Psoas muscle (tissue), 8 donors: ENCODE measurements around the gene SDK2. TPM values are rescaled to one million over a fixed set of nuclear protein-coding genes. Genes with fewer than 3 reads are reported as not detected.

Source experiments
- ATAC-seq, 4 donors: fragments of 200-7000 bp; cut with Tn5 transposase; one replicate each; pipeline ENCODE4 v1.9.1; 2020; ENCODE audit warnings: moderate library complexity in 3 of 4, mild to moderate bottlenecking in 2 of 4
- DNase-seq, 2 donors: peaks; one replicate each; pipeline ENCODE4 v3.0.0-alpha.2; 2020
- H3K27ac ChIP-seq: fragments of 200-600 bp; one replicate; pipeline ENCODE4 v1.8.0; 2022
- H3K27me3 ChIP-seq, 3 donors: fragments of 200-600 bp in 1 of 3; one replicate each; pipeline versions ENCODE4 v1.6.1 to v1.8.0; 2013 to 2022; ENCODE audit warnings: low read length in 2 of 3, mild to moderate bottlenecking in 2 of 3, moderate library complexity in 1 of 3; ENCODE audit not compliant: insufficient read depth in 3 of 3
- H3K36me3 ChIP-seq, 2 donors: fragments of 200-600 bp in 1 of 2; one replicate each; pipeline versions ENCODE4 v1.6.1 to v1.8.0; 2013 to 2022; ENCODE audit warnings: low read depth in 1 of 2, mild to moderate bottlenecking in 1 of 2, moderate library complexity in 1 of 2; ENCODE audit not compliant: insufficient read depth in 1 of 2
- H3K4me1 ChIP-seq: fragments of 200-600 bp; one replicate; pipeline ENCODE4 v1.8.0; 2022
- H3K4me3 ChIP-seq: fragments of 200-600 bp; one replicate; pipeline ENCODE4 v1.8.0; 2022; ENCODE audit warnings: mild to moderate bottlenecking
- H3K9me3 ChIP-seq: fragments of 200-600 bp; one replicate; pipeline ENCODE4 v1.8.0; 2022
- WGBS, 3 donors: extraction: QIAGEN DNeasy Blood & Tissue Kit; methylation state at CpG; one replicate each; pipeline versions ENCODE4 v1.1.6 to v1.1.7; 2013; 5-methylcytosine and 5-hydroxymethylcytosine counted together
- intact Hi-C, 2 donors: fragments of 100-400 bp; cut with DNase I; formaldehyde crosslinking; loops; one replicate each; pipeline versions ENCODE4 v1.11.0 to v1.14.2; 2022
- polyA plus RNA-seq, 3 donors: library from polyadenylated mRNA; stranded (reverse); fragments of 200-250 nt; gene quantifications; one replicate each; pipeline ENCODE4 v1.2.3, GENCODE V29; 2013
- total RNA-seq, 4 donors: library from RNA; stranded (reverse); fragmentation: NEBNext Ultra II Directional in 2 of 4; extraction: Animal tissue kit (Norgen Biotek cat#: 25700) in 2 of 4; gene quantifications; one replicate each; pipeline versions ENCODE4 v1.2.1 to v1.2.4, GENCODE V29; 2021 to 2023
- TF ChIP-seq, protein P1 (sequence below): fragments of 200-600 bp; IDR thresholded peaks from one replicate; pipeline ENCODE4 v1.8.0; 2022; ENCODE audit warnings: antibody characterized with exemption
- donor health status: healthy with polysubstance abuse.
- donor health status: DM: no; HTN: no; CAD: no; lungs with moderate emphysema.
- donor health status: Bipolar disorder and iron deficiency.
- donor health status: healthy.
- donor health status: DM: yes; HTN: yes; CAD: no.
- donor health status: DM: no; HTN: no; CAD: no.
- donor health status: DM: no; HTN: no; CAD: no.
- donor health status: DM: yes; HTN: yes; CAD: no.

Gene SDK2
- total and polyA plus RNA-seq, 7 donors: 0.04 to 2.8 (median 0.24) TPM

DNA sequence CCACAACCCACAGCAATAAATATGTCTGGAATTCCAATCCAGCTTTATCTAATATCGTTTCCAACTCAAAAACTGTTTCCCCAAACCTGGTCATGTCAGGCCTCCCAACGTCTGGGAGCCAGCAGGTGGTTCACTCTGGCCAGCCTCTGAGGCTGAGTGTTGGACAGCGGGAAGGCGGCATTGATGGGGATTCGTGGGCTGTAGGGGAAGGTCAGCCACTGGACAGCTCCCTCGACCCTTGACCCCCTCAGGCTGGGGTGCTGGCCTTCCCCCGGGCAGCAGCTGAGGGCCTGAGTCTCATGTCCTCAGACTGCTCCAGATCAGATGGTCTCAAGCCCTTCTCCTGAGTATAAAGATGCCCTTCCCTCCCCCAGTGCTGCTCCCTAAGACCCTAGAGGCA, 50.2 kb downstream of the SDK2 start:
- H3K27ac ChIP-seq: no peak overlapping the region
- H3K36me3 ChIP-seq: no peaks in the 10 kb centered on the region
- ATAC-seq (no peak), DNase-seq (no peak)
- 78 to 84% (median 81%) methylated on average over 7 of the region's 7 CpGs for WGBS, 3 donors
- TF ChIP-seq, protein P1, sequence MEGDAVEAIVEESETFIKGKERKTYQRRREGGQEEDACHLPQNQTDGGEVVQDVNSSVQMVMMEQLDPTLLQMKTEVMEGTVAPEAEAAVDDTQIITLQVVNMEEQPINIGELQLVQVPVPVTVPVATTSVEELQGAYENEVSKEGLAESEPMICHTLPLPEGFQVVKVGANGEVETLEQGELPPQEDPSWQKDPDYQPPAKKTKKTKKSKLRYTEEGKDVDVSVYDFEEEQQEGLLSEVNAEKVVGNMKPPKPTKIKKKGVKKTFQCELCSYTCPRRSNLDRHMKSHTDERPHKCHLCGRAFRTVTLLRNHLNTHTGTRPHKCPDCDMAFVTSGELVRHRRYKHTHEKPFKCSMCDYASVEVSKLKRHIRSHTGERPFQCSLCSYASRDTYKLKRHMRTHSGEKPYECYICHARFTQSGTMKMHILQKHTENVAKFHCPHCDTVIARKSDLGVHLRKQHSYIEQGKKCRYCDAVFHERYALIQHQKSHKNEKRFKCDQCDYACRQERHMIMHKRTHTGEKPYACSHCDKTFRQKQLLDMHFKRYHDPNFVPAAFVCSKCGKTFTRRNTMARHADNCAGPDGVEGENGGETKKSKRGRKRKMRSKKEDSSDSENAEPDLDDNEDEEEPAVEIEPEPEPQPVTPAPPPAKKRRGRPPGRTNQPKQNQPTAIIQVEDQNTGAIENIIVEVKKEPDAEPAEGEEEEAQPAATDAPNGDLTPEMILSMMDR: no peak
- peaks cover 0 to 2% (median 0%) of the 10 kb centered on the region in 3 donors for H3K27me3 ChIP-seq
- no peaks in the 10 kb centered on the region for H3K9me3 ChIP-seq
- H3K4me1 ChIP-seq: no peaks in the 10 kb centered on the region
- no peak overlapping the region for H3K4me3 ChIP-seq
- intact Hi-C loops: loop anchor here in 1 of 2 donors (2.0 kb wide), 1 partner anchor 117 kb away; no protein-coding TSS in a partner anchor

- no peaks in the 10 kb centered on the region for H3K9me3 ChIP-seq
- DNase-seq (no peak), ATAC-seq (no peak)
- H3K36me3 ChIP-seq: no peaks in the 10 kb centered on the region
- TF ChIP-seq, protein P1: no peak
- no peak overlapping the region for H3K27ac ChIP-seq
- intact Hi-C loops: no loop called here
- no peaks in the 10 kb centered on the region for H3K4me1 ChIP-seq
- no peak overlapping the region for H3K4me3 ChIP-seq
- peaks cover 0 to 2% (median 0%) of the 10 kb centered on the region in 3 donors for H3K27me3 ChIP-seq
- 84 to 90% (median 86%) methylated on average over 7 of the region's 7 CpGs for WGBS, 3 donors
Measured at GRCh38 chr17:73593249-73593965, 50.8 kb downstream of the SDK2 start.

DNA sequence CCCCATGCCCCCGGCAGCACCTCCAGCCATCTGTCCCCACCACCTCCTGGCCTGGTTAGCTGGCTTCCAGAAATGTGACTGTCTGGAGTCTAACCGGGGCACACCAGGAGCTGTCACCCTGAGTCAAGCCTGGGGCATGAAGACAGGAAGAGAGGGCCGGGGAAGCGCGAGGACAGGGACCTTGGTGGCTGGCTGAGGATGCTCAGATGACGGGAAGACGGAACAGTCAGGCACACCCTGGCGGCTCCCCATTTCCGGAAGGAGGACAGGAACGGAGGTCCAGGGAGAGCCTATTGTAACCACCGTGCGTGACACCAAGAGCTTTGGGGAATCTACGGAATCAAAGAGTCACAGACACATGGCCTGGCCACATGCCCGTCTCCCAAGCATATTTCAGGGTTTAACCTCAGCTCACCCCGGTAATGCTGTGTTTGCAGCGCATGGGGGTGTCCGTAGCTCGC, 51.7 kb downstream of the SDK2 start:
- 36 to 52% (median 44%) methylated on average over 18 of the region's 18 CpGs for WGBS, 3 donors
- no peak overlapping the region for H3K27ac ChIP-seq
- H3K36me3 ChIP-seq: no peaks in the 10 kb centered on the region
- TF ChIP-seq, protein P1: no peak
- no peak for DNase-seq
- peaks cover 0 to 2% (median 0%) of the 10 kb centered on the region in 3 donors for H3K27me3 ChIP-seq
- H3K4me1 ChIP-seq: no peaks in the 10 kb centered on the region
- ATAC-seq: no peak
- H3K4me3 ChIP-seq: no peak overlapping the region
- no peaks in the 10 kb centered on the region for H3K9me3 ChIP-seq
- intact Hi-C loops: no loop called here

GRCh38 chr17:73592079-73592415, 52.2 kb downstream of the SDK2 start:
- ATAC-seq: no peak
- no peak overlapping the region for H3K4me3 ChIP-seq
- intact Hi-C loops: no loop called here
- no peak for DNase-seq
- TF ChIP-seq, protein P1: no peak
- H3K36me3 ChIP-seq: no peaks in the 10 kb centered on the region
- WGBS, 3 donors: 74 to 83% (median 78%) methylated on average over 6 of the region's 6 CpGs
- H3K4me1 ChIP-seq: no peaks in the 10 kb centered on the region
- no peak overlapping the region for H3K27ac ChIP-seq
- H3K9me3 ChIP-seq: no peaks in the 10 kb centered on the region
- H3K27me3 ChIP-seq: peaks cover 0 to 2% (median 0%) of the 10 kb centered on the region in 3 donors
